HG03045 (cell line): Measurements from ENCODE around the gene ID2.

ENCODE experiments used
- ATAC-seq: cut with Tn5 transposase; IDR thresholded peaks from one replicate; pipeline ENCODE4 v1.9.1; 2021; ENCODE audit warnings: mild to moderate bottlenecking, moderate library complexity; ENCODE audit not compliant: unreplicated experiment

ID2 gene

GRCh38 chr2:8682719-8683667, 1.1 kb downstream of the ID2 start:
- no peak for ATAC-seq

GRCh38 chr2:8684540-8684877, 2.7 kb downstream of the ID2 start:
- ATAC-seq: no peak

DNA sequence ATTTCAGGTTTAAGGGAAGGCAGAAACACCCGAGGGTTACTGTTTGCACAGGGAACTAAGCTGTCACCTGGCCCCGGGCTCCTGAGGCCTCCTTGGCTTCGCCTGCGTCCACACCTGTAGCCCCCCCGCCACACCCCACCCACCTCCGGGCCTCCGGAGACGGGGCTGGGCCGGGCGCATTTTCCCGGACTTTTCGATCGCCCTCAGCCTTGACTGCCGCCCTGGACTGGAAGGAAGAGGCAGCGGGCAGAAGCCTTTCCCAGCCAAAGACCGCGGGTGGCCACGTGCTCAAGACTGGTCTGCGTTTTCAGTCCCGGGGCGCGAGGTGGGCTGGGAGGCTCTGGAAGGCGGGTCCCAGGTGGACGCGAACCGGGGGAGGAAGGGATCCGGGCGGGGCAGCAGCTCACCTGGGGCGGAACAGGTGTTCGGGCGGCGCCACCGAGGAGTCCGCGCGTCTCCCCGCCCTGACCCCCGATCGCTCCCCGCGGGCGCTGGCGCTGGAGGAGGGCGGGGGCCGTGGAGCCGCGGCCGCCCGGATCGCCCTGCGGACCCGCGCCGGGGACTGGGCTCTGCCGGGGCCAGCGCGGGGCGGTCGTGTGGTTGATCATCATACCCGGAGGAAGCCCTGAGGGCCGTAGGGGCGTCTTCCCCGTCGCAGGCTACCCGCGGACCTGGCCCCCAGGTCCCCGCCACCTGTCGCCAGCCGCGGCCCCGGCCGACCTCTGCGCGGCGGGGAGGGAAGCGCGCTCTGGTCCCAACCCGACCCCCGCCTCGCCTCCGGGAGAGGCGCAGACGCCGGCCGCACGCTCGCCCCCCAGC, 3.2 kb downstream of the ID2 start:
- ATAC-seq: no peak

DNA sequence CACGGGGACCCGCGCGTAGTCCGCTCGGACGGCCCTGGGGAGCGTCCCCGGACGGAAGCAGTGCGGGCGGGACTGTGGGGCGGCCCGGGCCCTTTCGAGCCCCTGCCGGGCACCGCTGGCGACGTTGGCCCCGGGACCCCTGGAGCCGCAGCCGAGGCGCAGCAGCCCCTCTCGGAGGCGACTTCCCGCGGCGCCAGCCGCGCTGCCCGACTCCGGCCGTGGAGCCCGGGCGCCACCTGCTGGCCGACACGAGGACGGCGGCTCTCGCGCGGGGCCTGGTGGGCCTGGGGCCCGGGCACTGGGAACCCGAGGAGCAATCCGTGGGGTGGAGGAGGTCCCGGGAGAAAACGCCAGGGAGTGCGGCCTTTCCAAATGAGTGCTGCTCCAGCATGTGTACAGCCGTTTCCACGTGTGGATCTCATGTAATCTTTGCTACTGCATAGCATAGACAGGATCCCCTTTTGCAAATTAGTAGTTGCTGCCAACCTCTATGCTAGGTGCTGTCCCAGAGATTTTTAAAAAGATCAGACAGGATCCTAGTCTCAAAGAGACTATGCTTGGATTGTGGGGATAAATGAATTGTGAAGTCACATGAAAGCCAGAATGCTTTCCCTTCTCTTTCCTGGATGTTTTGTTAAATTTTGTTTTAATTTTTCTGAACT, 4.0 kb downstream of the ID2 start:
- ATAC-seq: no peak

- no peak for ATAC-seq
These were observed 10.1 kb downstream of the ID2 start for GRCh38 chr2:8691859-8692437.

DNA sequence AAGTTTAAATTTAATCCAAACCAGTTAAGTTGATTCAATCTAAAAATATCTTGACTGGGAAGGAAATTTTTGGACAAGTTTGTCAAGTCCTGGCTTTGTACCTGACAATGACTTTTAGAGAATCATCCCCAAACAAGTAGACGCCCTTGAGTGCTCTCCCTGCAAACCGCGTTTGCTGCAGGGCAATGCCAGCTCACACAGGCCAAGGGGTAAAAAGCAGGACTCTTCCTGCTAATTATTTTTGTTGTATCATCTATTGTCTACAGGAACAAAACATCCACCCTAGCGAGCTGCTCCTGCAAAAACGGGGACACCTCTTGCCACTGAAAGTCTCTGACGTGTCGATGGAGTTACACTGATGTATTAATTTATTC, 10.9 kb downstream of the ID2 start:
- no peak for ATAC-seq

DNA sequence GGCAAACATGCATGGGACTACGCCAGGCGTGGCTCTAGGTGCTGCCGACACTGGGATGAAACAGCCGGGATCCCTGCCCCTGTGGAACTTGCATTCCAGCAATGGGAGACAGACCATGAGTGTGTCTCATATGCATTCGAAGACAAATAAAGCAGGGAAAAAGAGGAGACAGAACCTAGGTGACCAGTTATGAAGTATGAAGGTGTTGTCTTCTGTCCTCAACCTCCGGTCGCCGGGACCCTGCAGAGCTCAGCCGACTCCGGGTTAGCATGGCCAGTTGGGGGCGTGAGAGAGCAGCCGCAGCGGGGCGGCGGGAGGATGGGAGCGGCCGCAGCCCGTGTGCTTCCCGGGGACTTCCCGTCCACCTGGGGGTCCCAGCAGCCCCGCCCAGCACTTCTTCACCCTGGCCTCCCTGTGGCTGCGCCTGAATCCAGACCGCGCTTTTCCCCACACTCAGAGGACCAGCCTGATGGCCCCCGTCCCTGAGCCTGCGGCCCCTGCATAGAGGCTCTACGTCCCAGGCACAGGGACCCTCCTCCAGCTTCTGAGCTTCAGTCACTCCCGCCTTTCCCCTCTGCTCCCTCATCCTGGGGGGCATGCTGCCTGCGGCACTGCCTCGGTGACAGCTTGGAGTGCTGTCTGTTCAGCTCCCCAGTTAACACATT, 11.4 kb downstream of the ID2 start:
- no peak for ATAC-seq

- ATAC-seq: no peak
These were observed 12.9 kb downstream of the ID2 start for GRCh38 chr2:8694737-8695136.

GRCh38 chr2:8697190-8697589, 15.3 kb downstream of the ID2 start:
- ATAC-seq: no peak

DNA sequence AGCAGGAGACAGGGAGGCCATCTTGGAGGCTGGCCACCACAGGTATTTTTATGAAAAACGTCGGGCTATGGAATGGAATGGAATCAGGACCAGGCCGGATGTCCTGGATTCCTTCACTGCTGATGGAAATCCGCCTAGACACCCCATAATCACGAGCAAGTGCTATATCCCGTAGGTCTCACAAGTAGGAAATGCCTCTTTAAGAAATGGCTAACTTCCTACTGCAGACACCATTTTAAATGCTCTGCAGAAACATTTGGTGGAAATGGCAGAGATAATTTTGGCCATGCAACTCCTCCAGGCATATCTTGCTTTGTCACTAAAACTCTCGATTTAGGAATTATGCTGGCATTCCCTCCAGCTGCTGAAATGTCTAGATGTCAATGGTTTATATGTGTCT, 18.0 kb downstream of the ID2 start:
- ATAC-seq: no peak

DNA sequence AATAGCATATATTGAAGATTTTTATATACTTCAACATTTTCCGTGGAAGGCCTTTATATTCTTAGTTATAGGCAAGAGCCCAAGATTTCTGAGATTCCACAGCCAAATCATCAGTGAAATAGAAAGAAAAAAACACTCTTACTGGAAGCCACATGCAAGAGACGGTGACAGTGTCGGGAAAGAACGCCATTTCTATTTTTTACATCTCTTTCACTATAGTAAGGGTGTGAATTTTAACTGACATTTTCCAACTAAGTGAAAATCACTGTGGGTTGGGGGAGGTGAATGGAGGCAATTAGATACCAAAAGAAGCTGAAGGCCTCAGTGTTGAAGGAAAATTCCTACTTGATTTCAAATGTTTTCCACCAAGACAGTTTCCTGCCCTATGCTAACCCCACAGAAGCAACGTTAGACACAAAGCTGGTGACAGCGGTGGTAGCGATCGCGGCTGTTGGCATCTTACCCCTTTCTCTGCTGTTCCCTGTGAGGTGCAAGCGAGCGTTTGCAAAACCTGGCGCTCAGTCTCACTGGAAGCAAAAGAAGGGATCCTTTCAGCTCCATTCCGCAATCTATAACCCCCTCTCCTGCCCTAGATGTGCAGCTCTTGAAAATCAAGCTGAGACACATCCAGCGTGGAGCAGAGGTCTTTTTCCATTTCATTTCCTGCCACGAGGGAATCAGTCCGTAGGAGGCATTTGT, 20.0 kb downstream of the ID2 start:
- ATAC-seq: no peak

GRCh38 chr2:8704906-8705305, 23.1 kb downstream of the ID2 start:
- no peak for ATAC-seq

DNA sequence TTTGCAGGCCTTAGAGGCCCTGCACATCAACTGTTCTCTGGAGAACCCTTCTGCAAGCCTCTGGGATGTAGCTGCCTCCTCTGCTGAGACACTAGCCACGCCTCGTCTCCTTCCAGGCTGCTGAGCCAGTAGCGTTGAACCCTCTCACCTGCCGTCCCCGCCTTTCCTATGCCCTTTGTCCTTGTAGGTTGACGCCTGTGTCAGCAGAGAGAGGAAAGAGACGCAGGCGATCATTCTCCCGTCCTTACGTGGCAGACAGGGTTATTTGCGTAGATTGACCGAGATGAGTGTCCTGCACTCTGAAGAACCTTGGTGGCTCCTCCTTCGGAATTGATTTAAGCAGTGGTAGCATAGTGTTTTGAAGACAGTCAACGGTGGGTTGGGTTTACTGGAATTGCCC, 27.8 kb downstream of the ID2 start:
- ATAC-seq: no peak

DNA sequence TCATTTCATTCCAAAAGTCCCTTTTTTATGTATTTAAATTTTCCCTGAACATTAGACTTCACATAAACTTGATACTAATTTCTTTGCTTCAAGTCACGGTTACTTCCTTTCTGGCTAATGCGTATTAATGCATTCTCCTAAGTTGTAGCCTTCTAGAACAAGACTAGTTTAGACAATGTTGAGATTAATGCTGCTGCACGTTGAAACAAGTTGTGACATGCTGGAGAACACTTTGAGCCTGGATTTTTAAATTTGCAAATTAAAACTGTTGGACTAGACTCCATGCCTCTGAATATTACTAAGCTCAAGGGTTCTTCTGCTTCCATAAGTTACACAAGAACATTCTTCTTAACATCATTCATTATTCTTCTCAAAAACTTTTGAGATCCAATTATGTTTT, 29.1 kb downstream of the ID2 start:
- ATAC-seq: no peak

DNA sequence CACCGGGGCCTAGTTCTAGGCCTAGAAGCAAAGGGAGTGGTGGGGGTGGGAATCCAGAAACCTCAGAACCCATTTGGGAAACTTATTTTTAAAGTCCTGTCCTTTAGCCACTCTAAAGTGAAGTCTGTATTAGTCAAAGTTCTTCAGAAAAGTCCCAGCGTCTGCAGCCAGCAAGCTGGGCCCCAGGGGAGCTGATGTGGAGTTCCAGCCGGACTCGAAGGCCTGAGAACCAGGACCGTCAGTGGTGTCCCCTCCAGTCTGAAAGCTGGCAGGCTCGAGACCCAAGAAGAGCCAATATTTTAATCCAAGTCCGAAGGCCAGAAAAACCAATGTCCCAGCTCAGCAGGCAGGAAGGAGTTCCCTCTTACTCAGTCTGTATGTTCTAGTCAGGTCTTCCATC, 32.4 kb downstream of the ID2 start:
- no peak for ATAC-seq

DNA sequence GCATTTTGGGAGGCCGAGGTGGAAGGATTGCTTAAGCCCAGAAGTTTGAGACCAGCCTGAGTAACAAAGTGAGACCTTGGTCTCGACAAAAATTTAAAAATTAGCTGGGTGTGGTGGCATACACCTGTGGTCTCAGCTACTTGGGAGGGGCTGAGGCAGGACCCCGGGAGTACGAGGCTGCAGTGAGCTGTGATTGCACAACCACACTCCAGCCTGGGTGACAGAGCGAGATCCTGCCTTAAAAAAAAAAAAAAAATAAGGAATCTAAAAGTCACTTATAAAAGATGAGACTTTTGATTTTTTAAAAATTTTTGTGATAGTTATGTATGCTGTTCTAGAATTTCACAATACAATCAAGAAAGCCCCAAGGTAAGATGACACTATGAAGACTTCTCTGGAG, 33.1 kb downstream of the ID2 start:
- ATAC-seq: no peak

GRCh38 chr2:8719528-8719927, 37.7 kb downstream of the ID2 start:
- ATAC-seq: no peak

DNA sequence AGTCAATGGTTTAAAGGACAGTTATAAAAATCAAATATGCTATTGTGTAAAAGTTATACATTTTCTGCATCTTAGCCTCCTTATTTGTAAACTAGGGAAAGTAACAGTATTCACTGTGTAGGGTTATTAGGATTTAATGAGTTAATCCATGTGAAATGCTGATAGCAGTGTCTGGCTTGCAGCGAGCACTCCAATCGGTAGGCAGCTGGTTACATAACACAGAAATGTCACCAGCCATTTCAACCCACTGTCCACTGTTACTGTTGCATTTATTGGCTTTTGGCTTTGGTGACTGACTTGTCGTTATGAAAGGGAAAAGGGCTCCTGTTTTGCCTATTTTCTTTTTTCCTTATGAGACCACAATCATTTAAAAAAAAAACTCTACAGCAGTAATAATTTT, 38.9 kb downstream of the ID2 start:
- ATAC-seq: no peak

- ATAC-seq: no peak
These were observed 39.6 kb downstream of the ID2 start for GRCh38 chr2:8721410-8721809.

GRCh38 chr2:8722986-8723385, 41.1 kb downstream of the ID2 start:
- no peak for ATAC-seq
